GM12875 (cell line): ENCODE data around the gene IPPK.

Experiments used
- H3K4me3 ChIP-seq: one replicate; pipeline ENCODE4 v1.5.1; 2011; ENCODE audit warnings: low read depth, low read length, control low read depth
- CTCF ChIP-seq: IDR thresholded peaks from 2 replicates; pipeline ENCODE4 v1.5.1; 2011; ENCODE audit warnings: low read depth, mild to moderate bottlenecking, control low read depth, inconsistent platforms, low read length, moderate library complexity, borderline replicate concordance; ENCODE audit not compliant: insufficient read depth

The IPPK gene

GRCh38 chr9:92652461-92652860, 17.5 kb downstream of the IPPK start:
- no peak overlapping the region for H3K4me3 ChIP-seq
- no peak for TF ChIP-seq CTCF

GRCh38 chr9:92650839-92651621, 18.9 kb downstream of the IPPK start:
- no peak for TF ChIP-seq CTCF
- no peak overlapping the region for H3K4me3 ChIP-seq

- no peak for TF ChIP-seq CTCF
- no peak overlapping the region for H3K4me3 ChIP-seq
Observed at GRCh38 chr9:92650296-92650695, 19.6 kb downstream of the IPPK start.

- no peak for TF ChIP-seq CTCF
- no peak overlapping the region for H3K4me3 ChIP-seq
Observed at GRCh38 chr9:92649007-92649406, 20.9 kb downstream of the IPPK start.

GRCh38 chr9:92648474-92648971, 21.4 kb downstream of the IPPK start:
- TF ChIP-seq CTCF = no peak
- H3K4me3 ChIP-seq = no peak overlapping the region

- H3K4me3 ChIP-seq = no peak overlapping the region
- TF ChIP-seq CTCF = no peak
Observed at GRCh38 chr9:92647671-92648473, 22.1 kb downstream of the IPPK start.
